ENCODE data around the gene TAPBPL. TPM values are rescaled to one million over a fixed set of nuclear protein-coding genes. Genes with fewer than 3 reads are reported as not detected.
A peak's percentile ranks its signal among the peaks of the same experiment; 100 is the strongest.

The TAPBPL gene
- total and polyA plus RNA-seq, 2 donors from 2014 or later: 34.5 to 44.7 TPM

DNA sequence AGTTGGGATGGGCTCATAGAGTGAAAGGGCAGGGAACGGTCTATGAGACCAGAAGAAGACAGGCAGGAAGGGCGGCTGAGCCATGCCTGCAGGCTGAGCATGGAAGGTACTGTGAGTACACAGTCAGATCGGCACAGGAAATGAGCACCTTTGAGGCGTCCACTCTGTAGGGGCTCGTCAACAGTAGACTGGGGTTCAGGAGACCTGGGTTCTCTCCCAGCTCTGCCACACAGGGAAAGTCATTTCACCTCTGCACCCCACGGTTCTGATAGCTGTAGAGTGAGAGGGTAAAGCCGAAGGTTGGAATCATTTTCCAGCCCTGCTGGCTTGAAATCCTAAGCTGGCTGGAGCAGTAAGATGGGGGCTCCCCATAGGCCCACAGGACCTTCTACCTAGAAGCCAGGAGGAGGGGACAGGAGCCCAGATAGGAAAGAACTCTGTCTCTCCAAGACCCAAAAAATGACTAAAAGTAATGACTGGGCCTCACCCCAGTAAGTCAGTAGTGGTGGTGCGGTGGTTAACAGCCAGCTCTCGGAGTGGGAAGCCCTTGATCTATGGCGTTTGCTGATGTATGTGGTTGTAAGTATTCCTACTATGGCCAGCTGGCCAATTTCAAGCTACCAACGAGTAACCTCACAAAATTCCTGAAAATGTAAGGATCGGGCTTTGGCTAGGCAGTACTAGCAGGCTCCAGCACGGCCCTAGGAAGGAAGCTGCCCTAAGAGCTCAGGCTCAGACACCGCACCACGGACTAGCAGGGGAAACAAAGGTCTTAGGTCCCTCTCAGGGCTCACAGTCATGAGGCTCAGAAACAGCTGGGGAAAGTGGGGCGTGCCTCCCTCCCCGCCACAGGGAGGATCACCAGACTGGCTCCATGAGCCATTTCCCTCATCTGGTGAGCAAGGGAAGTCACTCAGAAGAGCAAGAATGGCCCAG, 17.4 kb upstream of the TAPBPL start:
- peak in 3 of 5 donors; percentile 24 to 66 (median 35) for DNase-seq
- Histone ChIP-seq H3K27ac (ENCODE audit: low read depth in 2 of 2, low read length in 2 of 2) (no peak overlapping the region), H3K9me3 (ENCODE audit: control insufficient read depth in 2 of 3, insufficient read depth in 1 of 3, low read length in 3 of 3) (no peaks in the 10 kb centered on the region), H3K36me3 (ENCODE audit: control insufficient read depth in 2 of 3, insufficient read depth in 3 of 3, low read length in 3 of 3) (no peaks in the 10 kb centered on the region), H3K4me1 (ENCODE audit: control insufficient read depth in 2 of 3, insufficient read depth in 2 of 3, low read depth in 1 of 3, low read length in 3 of 3) (peaks cover 3 to 12% (median 4%) of the 10 kb centered on the region in 3 donors), H3K27me3 (ENCODE audit: control insufficient read depth, insufficient read depth, low read length) (no peaks in the 10 kb centered on the region), H3K9ac (ENCODE audit: low read length in 3 of 3) (no peak overlapping the region), H3K4me3 (ENCODE audit: low read length in 3 of 3) (no peak overlapping the region)
- no peak for FAIRE-seq
- intact Hi-C loops (cut with DNase I): no loop called here
- TF ChIP-seq, protein P1, sequence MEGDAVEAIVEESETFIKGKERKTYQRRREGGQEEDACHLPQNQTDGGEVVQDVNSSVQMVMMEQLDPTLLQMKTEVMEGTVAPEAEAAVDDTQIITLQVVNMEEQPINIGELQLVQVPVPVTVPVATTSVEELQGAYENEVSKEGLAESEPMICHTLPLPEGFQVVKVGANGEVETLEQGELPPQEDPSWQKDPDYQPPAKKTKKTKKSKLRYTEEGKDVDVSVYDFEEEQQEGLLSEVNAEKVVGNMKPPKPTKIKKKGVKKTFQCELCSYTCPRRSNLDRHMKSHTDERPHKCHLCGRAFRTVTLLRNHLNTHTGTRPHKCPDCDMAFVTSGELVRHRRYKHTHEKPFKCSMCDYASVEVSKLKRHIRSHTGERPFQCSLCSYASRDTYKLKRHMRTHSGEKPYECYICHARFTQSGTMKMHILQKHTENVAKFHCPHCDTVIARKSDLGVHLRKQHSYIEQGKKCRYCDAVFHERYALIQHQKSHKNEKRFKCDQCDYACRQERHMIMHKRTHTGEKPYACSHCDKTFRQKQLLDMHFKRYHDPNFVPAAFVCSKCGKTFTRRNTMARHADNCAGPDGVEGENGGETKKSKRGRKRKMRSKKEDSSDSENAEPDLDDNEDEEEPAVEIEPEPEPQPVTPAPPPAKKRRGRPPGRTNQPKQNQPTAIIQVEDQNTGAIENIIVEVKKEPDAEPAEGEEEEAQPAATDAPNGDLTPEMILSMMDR (IDR thresholded peaks at IDR 0.05; ENCODE audit: borderline replicate concordance, extremely low read depth, insufficient read depth): no peak

DNA sequence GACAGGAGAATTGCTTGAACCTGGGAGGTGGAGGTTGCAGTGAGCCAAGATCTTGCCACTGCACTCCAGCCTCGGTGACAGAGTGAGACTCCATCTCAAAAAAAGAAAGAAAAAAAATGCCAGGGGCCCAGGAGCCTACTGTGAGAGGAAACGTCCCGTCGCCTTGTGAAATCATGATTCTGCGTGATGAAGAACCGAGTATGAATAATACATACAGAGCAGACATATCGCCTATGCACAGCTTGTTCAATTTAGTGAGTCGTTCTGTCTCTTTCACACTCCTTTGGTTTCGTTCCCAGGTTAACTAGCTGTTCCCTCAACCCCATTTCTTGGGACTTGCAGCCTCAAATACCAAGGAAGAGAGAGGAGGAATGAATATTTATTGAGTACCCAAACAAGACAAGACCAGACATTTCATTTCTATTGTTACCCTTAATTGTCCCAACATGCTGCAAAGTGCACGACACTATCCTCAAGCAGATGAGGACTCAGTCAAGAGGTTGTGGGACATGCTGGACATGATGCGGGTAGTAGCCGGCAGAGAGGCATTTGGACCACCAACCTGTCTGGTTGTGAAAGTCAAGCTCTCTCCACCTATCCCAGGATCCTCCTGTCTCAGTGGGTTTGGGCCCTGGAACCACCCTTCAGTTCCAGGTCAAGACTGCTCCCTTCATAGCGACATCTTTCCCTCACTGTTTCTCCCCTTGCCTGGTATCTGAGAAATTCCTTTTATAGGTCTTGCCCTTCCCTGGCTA, 15.7 kb upstream of the TAPBPL start:
- DNase-seq: peak in 1 of 5 donors; percentile 2
- intact Hi-C loops (cut with DNase I): no loop called here
- TF ChIP-seq, protein P1 (IDR thresholded peaks at IDR 0.05; ENCODE audit: borderline replicate concordance, extremely low read depth, insufficient read depth): no peak
- Histone ChIP-seq H3K9me3 (ENCODE audit: control insufficient read depth in 2 of 3, insufficient read depth in 1 of 3, low read length in 3 of 3) (no peaks in the 10 kb centered on the region), H3K36me3 (ENCODE audit: control insufficient read depth in 2 of 3, insufficient read depth in 3 of 3, low read length in 3 of 3) (no peaks in the 10 kb centered on the region), H3K9ac (ENCODE audit: low read length in 3 of 3) (no peak overlapping the region), H3K27ac (ENCODE audit: low read depth in 2 of 2, low read length in 2 of 2) (no peak overlapping the region), H3K27me3 (ENCODE audit: control insufficient read depth, insufficient read depth, low read length) (no peaks in the 10 kb centered on the region), H3K4me1 (ENCODE audit: control insufficient read depth in 2 of 3, insufficient read depth in 2 of 3, low read depth in 1 of 3, low read length in 3 of 3) (peaks cover 0 to 1% (median 0%) of the 10 kb centered on the region in 3 donors), H3K4me3 (ENCODE audit: low read length in 3 of 3) (no peak overlapping the region)
- FAIRE-seq: no peak

DNA sequence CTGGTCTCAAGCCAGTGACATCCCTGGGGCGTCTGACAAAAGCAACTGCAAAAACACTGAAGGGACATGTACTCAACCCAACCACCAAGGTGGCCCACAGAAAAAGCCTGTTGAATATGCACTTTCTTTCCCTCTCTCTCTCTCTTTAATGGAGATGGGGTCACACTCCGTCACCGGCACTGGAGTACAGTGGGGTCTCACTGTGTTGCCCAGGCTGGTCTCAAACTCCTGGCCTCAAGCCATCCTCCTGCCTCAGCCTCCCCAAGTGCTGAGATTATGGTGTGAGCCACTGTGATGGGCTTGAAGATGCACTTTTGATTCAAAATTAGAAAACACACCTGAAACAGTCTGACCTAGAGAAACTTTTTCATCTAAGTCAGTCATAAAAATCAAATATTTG, 14.3 kb upstream of the TAPBPL start:
- Histone ChIP-seq H3K9ac (ENCODE audit: low read length in 3 of 3) (no peak overlapping the region), H3K36me3 (ENCODE audit: control insufficient read depth in 2 of 3, insufficient read depth in 3 of 3, low read length in 3 of 3) (no peaks in the 10 kb centered on the region), H3K27ac (ENCODE audit: low read depth in 2 of 2, low read length in 2 of 2) (no peak overlapping the region), H3K27me3 (ENCODE audit: control insufficient read depth, insufficient read depth, low read length) (no peaks in the 10 kb centered on the region), H3K9me3 (ENCODE audit: control insufficient read depth in 2 of 3, insufficient read depth in 1 of 3, low read length in 3 of 3) (no peaks in the 10 kb centered on the region), H3K4me3 (ENCODE audit: low read length in 3 of 3) (no peak overlapping the region), H3K4me1 (ENCODE audit: control insufficient read depth in 2 of 3, insufficient read depth in 2 of 3, low read depth in 1 of 3, low read length in 3 of 3) (no peaks in the 10 kb centered on the region)
- DNase-seq: peak in 1 of 5 donors; percentile 22
- TF ChIP-seq, protein P1 (IDR thresholded peaks at IDR 0.05; ENCODE audit: borderline replicate concordance, extremely low read depth, insufficient read depth): no peak
- intact Hi-C loops (cut with DNase I): no loop called here
- no peak for FAIRE-seq
